ENCODE data around the gene KANK3. TPM values are rescaled to one million over a fixed set of nuclear protein-coding genes. Genes with fewer than 3 reads are reported as not detected.
A peak's percentile ranks its signal among the peaks of the same experiment; 100 is the strongest.

KANK3 gene
- total and polyA plus RNA-seq, 2 of the 8 experiments (the other 6 are each of a cell fraction or from before 2014, with no cell fraction given) = 2.5 to 4.2 TPM

GRCh38 chr19:8332976-8333766, 9.9 kb downstream of the KANK3 start:
- peaks cover 21 to 38% (median 33%) of the 10 kb centered on the region in 4 experiments for H3K27me3 ChIP-seq (replicated peaks in 1 of 4; ENCODE audit: control insufficient read depth in 3 of 4, extremely low read depth in 1 of 4, insufficient read depth in 3 of 4, low read length in 3 of 4)
- TF ChIP-seq CTCF (IDR thresholded peaks at IDR 0.05; ENCODE audit: control extremely low read depth in 1 of 3, insufficient read depth in 1 of 3, low read depth in 1 of 3, low read length in 3 of 3) (no peak), RNF2 (IDR thresholded peaks at IDR 0.05; ENCODE audit: borderline replicate concordance, low read depth, low read length, missing control alignments, poor library complexity, severe bottlenecking) (peak; percentile 41), TCF12 (IDR thresholded peaks at IDR 0.05; ENCODE audit: low read depth, low read length) (no peak), SP4 (IDR thresholded peaks at IDR 0.05; ENCODE audit: low read length) (no peak), KDM4A (IDR thresholded peaks at IDR 0.05; ENCODE audit: low read depth, low read length, severe bottlenecking) (peak; percentile 43), RBBP5 (IDR thresholded peaks at IDR 0.05; ENCODE audit: borderline replicate concordance, low read depth, low read length) (peak; percentile 14; the same call in 1 of the 2 replicates), PHF8 (conservative IDR thresholded peaks at IDR 0.05; ENCODE audit: low read depth, low read length) (no peak)

More at GRCh38 chr19:8332976-8333766, 9.9 kb downstream of the KANK3 start:
- Histone ChIP-seq H3K9me3 (ENCODE audit: insufficient read depth in 2 of 2, low read depth in 1 of 2, low read length in 1 of 2) (no peaks in the 10 kb centered on the region), H3K23me2 (ENCODE audit: low read depth, low read length) (peaks cover 16% of the 10 kb centered on the region; the same call in 1 of the 2 replicates), H2AFZ (ENCODE audit: low read length) (no peak overlapping the region; the same call in 1 of the 2 replicates), H3K79me2 (ENCODE audit: control insufficient read depth in 1 of 2, insufficient read depth in 2 of 2, low read length in 2 of 2) (no peaks in the 10 kb centered on the region), H2BK20ac (ENCODE audit: low read length) (no peak overlapping the region), H3K27ac (ENCODE audit: low read depth, low read length) (no peak overlapping the region), H3K18ac (ENCODE audit: extremely low read depth, low read length) (peak overlapping the region; percentile 51; the same call in 1 of the 2 replicates), H3K4me3 (ENCODE audit: extremely low read depth in 1 of 4, insufficient read depth in 2 of 4, low read depth in 3 of 4, low read length in 4 of 4) (peak overlapping the region; percentile 40 to 56 (median 44)), H3K79me1 (ENCODE audit: low read depth, low read length) (no peaks in the 10 kb centered on the region), H2BK5ac (ENCODE audit: low read depth, low read length) (no peak overlapping the region), H2BK120ac (replicated peaks; ENCODE audit: low read depth, low read length) (no peak overlapping the region), H2BK12ac (ENCODE audit: low read depth, low read length) (0 out of 2 replicates have a peak overlapping the region, but pooled peaks have one; percentile 27), H3K56ac (replicated peaks; ENCODE audit: insufficient read length, low read depth, low read length) (no peak overlapping the region), H4K5ac (ENCODE audit: insufficient read length, low read depth, low read length) (no peak overlapping the region), H4K20me1 (replicated peaks in 1 of 2; ENCODE audit: control insufficient read depth in 1 of 2, insufficient read depth in 2 of 2, low read length in 2 of 2) (no peaks in the 10 kb centered on the region), H2BK15ac (ENCODE audit: low read length) (no peak overlapping the region), H3K4me1 (replicated peaks in 1 of 4; ENCODE audit: control insufficient read depth in 3 of 4, insufficient read depth in 4 of 4, low read length in 3 of 4) (peaks cover 0 to 17% (median 8%) of the 10 kb centered on the region in 4 experiments; a peak in 6 of 7 replicates), H3K9ac (replicated peaks in 1 of 4; ENCODE audit: extremely low read depth in 1 of 4, low read depth in 3 of 4, low read length in 3 of 4) (no peak overlapping the region), H3K36me3 (ENCODE audit: control insufficient read depth in 2 of 4, insufficient read depth in 4 of 4, low read length in 3 of 4) (peaks cover 0 to 4% (median 0%) of the 10 kb centered on the region in 4 experiments; a peak in 1 of 8 replicates), H3K14ac (ENCODE audit: insufficient read length) (no peak overlapping the region), H3K4ac (replicated peaks; ENCODE audit: insufficient read length, low read depth, low read length) (no peak overlapping the region), H3K23ac (ENCODE audit: insufficient read length) (no peak overlapping the region), H4K91ac (replicated peaks; ENCODE audit: insufficient read length, low read length) (no peak overlapping the region), H2AK5ac (ENCODE audit: low read depth, low read length) (no peak overlapping the region), H4K8ac (ENCODE audit: extremely low read depth, insufficient read depth, low read length) (no peak overlapping the region; the same call in none of the 2 replicates), H3K4me2 (ENCODE audit: insufficient read depth in 1 of 2, low read depth in 2 of 2, low read length in 2 of 2) (peak overlapping the region; percentile 81 to 85)
- POLR2A ChIA-PET (ENCODE audit: partially characterized antibody) = interaction anchor here (1.3 to 27.1 kb wide), 5 partner anchors 9 to 181 kb away, joined by 4 to 583 read pairs (median 11); partner anchors contain the start of genes ANGPTL4, CD320, KANK3 and NDUFA7
- CTCF ChIA-PET (ENCODE audit: partially characterized antibody) = interaction anchor here (0.7 to 3.7 kb wide), 6 partner anchors 11 to 281 kb away, joined by 3 to 32 read pairs (median 8); partner anchors contain the start of genes CCL25, NDUFA7 and RPS28
- FAIRE-seq (no peak), DNase-seq (ENCODE audit: low read depth in 1 of 2, low spot score in 2 of 2) (peak in 1 of 2 experiments; percentile 70)
- WGBS, 2 experiments (ENCODE audit: extremely low coverage in 1 of 2, insufficient coverage in 1 of 2, insufficient read length in 1 of 2, insufficient replicate concordance in 2 of 2, low coverage in 1 of 2, low lambda C conversion rate in 2 of 2, missing lambda C conversion rate in 1 of 2) = 16% methylated on average over 43 of the region's 52 CpGs; no CpG with 5 or more reads in 1 of the 2 experiments
